Endometrium (tissue), 2 donors: ENCODE results near the gene CD93.

Source experiments
- FAIRE-seq: peaks from 2 replicates; lab custom pipeline; 2012; peaks lifted over from hg19 to GRCh38; lab: Jason Lieb, UNC
- donor health status: control.
- donor health status: control.

CD93 gene, protein sequence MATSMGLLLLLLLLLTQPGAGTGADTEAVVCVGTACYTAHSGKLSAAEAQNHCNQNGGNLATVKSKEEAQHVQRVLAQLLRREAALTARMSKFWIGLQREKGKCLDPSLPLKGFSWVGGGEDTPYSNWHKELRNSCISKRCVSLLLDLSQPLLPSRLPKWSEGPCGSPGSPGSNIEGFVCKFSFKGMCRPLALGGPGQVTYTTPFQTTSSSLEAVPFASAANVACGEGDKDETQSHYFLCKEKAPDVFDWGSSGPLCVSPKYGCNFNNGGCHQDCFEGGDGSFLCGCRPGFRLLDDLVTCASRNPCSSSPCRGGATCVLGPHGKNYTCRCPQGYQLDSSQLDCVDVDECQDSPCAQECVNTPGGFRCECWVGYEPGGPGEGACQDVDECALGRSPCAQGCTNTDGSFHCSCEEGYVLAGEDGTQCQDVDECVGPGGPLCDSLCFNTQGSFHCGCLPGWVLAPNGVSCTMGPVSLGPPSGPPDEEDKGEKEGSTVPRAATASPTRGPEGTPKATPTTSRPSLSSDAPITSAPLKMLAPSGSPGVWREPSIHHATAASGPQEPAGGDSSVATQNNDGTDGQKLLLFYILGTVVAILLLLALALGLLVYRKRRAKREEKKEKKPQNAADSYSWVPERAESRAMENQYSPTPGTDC

DNA sequence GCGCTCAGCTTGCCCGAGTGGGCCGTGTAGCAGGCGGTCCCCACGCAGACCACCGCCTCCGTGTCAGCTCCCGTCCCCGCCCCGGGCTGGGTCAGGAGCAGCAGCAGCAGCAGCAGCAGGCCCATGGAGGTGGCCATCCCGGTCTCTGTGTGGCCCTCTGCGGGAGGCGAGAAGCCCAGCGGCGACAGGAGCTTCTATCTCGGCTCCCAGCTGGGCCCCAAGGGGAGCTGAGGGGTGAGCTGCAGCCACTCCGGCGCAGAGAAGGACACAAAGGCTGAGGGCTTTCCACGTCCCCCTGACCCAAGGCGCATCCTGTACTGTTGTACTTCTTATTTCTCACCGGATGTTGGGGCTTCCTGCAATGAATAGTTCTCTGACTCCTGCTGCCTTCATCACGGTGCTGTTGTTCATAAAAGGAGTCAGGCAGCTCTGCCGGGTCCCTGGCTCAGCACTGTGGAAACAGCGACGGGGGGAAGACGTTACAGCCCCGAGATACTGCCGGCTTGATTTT lies at the start of gene CD93:
TSS of gene CD93 (minus strand) at position 269 of the 511 bp plus-strand sequence. CDS start at position 137, 132 bp downstream.
- FAIRE-seq: no peak

DNA sequence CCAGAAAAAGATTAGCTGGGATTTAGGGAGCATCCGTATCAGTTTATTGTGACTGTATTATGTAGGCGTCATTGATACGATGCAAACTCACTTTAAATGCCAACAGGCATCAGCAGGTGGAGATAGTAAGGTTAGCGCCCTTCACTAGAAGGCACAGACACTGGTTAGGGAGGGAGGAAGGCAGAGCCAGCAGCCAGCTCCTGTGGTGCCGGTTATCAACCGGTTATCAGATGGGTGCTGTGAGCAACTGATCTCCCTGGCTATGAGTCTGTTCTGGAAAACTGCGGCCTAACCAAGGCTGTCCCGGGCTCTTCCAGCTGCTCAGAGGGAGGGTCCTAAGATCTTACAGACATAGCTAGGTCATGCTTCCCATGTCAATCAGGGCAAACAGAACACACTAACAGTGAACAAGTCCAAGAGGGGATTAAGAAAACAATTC lies 47.5 kb upstream of the CD93 start:
- FAIRE-seq: no peak

DNA sequence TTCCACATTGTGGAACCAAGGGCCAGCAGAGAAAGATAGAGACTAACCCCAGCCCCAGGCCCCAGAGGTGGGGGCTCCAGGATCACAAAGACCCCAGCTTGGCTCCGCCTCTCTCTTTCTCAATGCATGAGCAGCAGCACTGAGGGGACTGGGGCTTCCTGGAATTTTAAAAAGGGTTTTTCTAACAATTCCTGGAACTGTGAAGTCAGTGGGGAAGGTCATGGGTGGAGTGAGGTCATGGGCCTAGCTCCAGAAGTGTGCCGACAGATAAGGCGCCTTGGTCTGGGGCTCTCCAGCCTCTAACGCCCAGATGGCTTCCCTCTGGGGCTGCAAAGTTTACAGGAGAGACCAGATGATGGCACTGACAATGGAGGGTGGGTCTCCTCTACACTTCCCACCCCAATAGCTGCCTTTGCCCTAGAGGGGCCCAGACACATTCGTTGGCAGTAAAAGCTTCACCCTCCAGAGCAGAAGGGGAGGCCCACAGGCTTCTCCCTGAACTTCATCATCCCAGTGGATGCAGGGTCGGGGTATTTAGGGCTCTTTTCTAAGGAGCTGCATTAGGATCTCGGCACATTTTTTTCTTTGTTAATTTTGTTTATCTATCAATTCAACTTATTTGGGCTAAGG lies 46.9 kb upstream of the CD93 start:
- no peak for FAIRE-seq

DNA sequence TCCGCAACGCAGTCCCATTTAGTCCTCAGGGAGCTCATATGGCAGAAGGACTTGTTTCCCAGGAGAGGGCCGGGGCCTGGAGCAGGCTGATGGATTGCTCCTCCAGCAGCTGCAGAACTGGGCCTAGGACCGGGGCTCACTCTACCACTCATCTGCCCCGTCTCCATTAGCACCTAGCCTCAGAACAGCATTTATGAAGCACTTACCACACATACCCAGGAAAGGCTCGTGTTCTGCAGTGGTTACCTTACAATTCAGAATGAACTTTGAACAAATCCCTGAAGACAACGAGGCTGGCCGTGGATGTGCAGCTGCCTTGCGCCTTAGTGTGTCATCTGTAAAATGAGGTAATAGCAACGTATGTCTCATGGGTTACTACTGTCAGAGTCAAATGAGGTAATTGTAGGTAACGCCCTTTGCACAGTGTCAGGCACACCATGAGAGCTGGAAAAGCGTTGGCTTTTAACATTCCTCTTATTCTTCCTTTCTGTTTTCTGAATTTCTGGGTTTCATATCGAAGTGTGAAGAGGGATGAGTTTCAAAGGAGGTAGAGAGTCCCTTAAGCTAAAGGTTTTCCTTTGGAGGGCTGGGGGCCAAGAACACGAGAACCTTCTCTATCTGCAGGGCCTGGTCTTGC lies 46.3 kb upstream of the CD93 start:
- no peak for FAIRE-seq

DNA sequence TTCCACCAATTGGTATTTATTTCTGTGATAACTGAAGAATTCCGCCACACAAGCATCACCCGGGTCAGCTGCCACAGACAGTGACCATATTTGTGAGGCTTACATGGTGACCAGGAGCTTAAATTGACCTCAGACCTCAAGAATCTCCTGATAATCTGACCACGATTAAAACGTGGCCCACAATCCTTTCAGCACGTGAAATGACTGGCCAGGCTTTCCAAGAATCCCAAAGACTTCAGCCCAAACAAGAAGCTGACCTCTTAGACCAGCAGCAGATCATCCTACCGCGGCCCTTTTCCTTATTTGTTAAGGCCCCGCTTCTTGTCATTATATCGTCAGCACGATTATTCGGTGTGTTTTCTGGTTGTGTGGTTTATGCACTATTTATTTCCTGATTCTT lies 45.6 kb upstream of the CD93 start:
- no peak for FAIRE-seq

DNA sequence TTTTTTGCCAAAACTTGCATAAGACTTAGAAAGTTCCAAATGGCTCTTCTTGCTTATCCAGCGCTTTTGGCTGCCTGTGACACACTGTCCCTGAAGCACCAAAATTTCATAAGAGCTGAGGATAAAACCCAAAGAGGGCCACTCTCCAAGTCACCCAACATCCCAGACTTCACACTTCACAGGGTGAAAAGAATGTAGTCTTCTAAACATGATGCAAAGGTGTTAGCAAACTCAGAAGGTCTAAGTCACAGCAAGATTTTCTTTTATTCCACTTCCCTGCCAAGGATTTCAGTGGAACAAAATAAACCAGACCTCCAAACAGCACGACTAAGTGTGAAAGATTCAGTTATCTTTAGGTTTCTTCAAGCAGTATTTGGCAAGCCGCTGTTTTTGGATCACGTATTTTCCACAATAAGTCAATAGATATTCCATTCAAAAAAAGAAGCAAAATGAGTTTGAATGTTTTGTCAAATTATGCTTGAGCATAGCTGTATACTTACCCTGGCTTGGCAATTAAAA lies 44.6 kb upstream of the CD93 start:
- FAIRE-seq: no peak

DNA sequence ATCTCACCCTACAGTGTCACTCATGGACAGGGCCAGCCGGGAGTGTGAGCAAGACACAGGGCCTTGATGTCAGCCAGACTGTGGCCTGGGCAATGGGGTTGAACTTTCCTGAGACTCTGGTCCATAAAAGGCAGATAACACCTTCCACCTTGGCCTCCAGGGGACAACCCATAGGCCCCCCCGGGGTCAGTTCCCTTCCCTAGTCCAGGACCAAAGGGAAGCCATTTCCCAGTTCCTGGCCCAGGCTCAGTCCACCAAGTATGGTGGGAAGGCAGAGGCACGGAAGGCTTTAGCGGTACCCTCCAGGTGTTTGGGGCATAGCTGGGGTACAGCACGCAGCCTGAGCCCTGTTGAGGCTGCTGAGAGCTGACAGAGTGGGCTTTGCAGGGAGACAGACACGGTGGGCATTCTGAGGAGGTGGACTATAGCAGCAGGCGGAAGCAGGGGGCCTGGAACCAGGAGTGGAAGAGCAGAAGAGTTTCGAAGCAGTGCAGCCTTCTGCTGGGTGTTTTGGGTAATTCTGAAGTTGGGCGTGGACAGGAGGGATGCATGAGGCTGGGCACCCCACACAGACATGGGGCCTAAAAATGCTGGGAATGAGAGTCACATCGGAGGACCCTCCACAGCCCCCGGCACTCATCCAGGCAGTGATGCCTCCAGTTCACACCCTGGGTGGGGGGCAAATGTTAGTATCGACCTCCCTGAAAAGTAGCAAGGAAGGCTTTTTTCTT lies 43.9 kb upstream of the CD93 start:
- no peak for FAIRE-seq

DNA sequence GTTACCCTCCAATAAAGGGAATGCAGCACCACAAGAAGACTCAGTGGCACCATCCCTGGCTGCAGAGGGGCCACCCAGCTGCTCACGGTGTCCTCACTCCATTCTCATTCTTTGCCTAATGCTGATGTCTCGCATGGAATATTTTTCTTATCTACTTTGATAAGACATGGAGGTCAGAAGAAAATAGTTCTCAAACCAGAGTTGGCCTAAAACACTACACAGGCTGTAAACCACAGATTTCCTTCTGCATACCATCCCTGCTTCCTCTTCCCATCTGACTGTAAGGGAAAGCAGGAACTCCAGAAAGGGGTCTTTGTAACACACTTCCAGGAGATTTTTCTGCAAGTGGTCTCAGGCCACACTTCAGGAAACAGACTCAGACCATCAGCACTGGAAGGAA lies 43.1 kb upstream of the CD93 start:
- no peak for FAIRE-seq

DNA sequence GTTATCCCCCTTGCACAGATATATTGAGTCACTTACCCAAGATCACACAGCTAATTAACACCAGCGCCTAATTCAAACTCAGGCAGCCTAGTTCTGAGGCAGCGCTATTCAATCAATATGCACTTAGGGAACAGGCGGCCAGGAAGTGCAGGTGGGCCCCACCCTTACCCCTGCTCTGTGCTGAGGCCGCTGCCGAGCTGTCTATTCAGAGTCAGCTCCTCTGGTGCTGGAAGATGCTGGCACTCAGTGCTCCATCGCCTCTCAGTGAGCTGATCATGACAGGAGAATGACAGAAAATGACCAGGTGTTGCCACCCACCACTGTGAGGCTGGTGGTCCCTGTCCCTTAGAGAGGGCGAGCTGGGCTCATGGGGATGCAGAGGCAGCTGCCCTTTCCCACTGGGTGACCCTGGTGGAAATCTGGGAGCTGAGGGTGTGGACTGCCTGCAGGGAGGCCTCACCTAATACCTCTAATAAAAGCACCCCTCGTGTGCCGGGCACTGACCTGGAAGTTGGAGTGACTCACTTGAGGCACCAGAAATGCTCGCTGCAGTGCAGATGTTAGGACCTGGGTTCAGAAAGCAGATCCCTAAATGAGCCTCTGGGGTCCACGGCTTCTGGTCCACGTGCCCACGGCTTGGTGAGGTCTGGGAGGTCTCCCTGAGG lies 42.5 kb upstream of the CD93 start:
- FAIRE-seq: no peak

DNA sequence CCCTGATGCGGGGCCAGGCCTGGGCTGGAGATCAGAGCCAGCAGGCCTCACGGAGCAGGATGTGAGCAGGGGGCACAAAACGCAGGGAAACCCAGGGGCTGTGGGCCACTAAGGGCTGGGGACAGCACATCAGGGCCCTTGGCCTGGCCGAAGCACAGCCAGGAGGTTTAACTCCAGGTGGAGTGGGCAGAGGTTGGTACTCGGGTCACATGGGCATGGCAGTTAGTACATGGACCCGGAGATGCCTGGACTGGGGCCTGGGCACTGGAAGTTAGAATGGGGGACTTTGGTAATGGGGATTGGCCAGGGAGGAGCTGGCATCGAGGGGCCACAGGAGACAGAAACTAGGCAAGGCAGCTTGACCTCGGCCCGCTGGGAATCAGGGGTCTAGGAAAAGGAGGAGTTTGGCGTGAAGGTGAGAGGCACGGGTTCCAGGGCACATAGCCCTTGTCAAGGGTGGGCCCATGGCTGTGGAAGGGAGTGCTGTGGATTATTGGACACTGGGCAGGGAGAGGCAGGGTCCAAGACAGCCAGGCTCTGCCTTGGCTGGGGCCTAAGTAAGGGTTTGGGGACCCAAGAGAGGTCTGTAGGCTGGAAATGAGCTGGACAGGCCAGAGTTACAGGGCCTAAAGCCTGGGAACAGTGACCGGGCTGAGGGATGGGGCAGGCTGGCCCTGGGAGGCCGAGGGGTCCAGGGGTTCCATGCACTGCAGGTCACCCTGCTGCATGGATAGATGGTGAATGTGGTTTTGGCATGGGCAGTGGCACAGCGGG lies 41.6 kb upstream of the CD93 start:
- FAIRE-seq: no peak

DNA sequence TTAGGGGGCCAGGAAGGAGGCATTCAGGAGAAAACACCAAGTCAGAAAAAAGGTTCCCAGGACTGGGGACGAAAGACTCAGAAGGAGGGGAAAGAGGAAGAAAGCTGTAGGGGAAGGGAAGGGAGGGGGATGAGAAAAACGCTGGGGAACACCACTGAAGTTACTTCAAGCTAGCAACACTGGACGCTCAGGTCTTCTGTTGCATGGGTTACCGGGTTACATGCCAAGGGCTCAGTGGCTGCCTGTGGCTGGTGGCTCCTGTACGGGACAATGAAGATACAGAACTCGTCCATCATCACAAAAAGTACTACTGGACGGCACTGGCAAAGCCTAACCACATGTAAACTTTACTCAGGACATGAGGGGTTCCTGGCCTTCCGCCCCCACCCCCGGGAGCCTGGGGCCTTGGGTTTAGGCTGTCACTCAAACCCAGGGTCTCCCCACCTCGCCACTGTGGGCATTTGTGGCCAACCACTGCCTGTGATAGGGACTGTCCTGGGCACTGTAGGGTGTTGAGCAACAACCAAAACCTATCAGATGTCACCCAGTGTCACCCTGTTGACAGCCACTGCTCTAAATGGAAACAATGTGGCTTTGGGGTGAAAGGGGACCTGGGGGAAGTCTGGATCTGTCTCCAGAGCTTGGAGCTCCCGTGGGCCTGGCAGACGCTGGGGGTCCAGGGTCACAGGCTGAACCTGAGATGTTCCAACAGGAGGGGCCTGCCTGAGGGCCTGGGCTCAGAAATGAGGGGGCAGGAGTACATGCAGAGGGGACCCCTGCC lies 40.3 kb upstream of the CD93 start:
- FAIRE-seq: no peak

DNA sequence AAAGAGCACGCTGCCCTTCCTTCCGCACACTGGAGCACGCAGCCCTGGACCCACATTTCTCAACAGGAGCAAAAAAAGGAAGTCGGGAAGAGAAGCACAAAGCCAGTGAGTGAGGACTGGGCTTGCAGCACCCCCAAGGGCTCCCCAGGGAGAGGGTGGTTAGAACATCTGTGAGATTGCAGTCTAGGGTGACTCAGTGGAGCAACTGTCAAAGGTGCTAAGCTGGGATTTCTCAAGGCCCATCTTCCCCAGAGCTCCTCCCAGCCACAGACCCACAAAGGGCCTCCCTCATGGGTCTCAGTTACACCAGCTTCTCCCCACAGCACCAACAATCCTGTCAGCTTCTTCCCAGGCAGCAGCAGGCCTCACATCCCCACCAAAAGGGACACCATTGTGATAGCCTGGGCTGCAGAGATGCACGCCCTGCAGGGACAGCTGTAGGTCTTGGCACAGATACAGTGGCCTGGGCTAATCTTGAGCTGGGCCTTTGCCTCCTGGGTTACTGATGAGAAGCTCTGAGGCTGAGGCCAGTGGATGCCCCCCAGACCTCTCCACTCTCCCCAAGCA lies 39.6 kb upstream of the CD93 start:
- no peak for FAIRE-seq

DNA sequence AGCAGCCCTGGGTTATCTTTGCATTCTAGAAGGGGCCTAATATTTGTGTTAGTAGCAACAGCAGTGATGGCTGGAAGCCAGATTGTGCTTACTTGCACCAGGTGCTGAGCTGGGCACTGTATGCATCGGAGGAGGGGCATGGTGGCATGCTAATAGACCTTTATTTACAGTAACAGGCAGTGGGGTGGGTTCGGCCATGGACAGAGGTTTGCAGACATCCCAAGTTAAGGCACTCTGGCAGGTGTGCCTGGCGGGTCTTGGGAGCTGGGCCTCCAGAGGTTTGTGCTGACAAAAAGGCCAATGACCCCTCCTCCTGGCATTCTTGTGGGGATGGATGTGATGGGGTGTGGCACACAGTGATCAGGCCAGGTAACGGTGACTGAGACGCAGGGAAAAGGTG lies 39.0 kb upstream of the CD93 start:
- FAIRE-seq: no peak

DNA sequence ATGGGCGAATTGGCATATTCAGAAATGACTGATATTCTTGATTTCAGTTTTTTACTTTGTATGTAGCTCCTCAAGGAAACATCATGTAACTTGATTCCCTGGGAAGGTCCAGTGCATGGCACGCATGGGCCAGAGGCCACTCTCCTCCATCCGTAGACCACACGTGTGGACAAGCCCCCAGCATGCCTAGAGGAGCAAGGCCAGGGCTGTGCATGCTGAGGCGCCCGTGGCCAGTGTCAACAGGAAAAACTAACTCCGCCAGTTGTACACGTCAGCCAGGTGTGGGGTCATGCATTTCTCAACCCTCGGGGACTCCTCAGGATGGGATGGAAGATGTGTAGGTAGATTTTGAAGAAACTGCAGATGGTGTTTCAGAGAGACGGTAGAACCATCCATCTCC lies 37.8 kb upstream of the CD93 start:
- FAIRE-seq: no peak

DNA sequence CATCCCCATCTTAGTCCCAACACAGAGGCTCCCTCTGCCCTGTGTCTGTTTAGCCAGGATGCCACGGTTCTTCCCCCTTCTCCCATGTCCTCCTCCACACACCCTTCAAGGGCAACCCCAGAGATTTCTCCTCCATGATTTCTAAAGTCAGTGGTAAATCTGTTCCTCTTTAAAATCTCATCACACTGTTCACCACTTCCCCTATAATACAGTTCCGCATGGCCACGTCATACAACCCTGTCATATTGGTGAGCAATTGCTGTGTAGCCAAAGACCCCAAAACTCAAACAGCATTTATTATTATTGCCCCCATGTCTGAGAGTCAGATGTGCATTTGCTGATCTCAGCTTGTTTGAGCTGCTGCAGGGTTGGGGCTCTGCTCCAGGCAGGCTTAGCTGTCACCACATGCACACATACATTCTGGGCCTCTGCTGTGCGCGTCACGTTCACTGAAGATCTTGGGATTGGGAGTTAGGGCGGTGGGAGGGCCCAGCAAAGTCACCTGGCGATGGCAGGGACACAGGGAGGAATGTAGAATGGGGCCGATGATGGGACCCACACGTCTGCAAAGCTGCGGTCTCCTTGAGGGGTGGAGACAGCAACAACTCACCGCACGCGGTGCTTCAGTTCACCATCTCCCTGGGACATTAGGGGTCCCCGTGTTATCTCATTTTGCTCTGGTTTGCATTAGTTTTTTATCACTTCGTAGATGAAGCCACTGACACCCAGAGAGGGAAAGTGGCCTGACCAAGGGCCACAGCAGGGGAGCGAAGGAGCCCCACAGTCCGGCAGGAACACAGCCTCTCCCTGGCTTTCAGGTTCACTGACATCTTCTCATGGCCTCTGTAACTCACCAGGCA lies 36.9 kb upstream of the CD93 start:
- no peak for FAIRE-seq

DNA sequence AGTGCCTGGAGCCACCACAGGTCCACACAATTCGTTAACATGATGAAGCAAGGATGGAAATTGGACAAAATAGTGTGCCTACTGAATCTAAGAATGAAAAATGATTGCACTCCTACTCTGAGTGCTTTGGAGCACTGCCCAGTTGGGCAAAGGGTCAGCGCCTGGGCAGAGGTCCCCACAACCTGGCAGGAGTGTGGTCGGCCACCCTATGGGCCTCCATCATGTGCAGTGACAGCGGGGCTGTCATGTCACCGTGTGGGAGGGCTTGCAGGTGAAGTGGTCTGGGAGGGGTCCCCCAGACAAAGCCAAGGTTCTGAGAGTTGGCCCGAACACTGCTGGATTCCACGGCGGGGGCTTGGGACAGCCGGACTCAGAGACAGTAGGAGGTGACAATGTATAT lies 36.2 kb upstream of the CD93 start:
- no peak for FAIRE-seq

DNA sequence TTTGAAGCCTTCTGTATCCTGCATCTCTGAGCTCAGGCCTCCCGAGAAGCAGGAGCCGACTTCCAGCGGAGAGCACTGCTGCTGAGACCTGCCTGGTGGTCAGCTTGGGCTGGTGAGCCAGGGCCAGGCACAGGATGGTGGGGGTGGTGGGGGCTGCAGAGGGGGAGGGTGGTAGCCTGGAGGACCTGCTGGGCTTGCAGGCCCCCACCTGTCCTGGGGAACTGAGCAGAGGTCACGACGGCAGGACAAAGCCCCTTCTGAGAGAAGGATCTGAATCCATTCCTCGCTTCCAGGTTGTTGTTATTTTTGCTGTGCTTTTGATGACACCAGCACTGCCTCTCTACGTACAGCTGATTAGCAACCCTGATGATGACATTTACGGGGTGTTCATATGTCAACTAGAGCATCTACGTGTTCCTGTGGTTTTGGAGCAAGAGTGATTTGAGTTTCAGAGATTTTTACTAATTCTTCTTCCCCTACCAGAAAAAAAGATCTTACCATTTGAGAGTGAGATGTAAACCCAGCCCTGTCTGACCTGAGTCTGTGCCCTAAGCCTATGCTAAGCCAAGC lies 35.7 kb upstream of the CD93 start:
- no peak for FAIRE-seq
